KMS-11 (cell line): ENCODE data around the gene TTLL11.

ENCODE experiments used
- H2AFZ ChIP-seq: fragments of 200-600 bp; sonication (generic); 2 replicates; pipeline ENCODE4 v1.6.1; 2016; ENCODE audit warnings: antibody characterized with exemption, mixed run types, low read depth
- H3K27ac ChIP-seq: fragments of 200-600 bp; sonication (generic); 2 replicates; pipeline ENCODE4 v1.6.1; 2016; ENCODE audit warnings: mild to moderate bottlenecking, mixed run types
- H3K27me3 ChIP-seq: fragments of 200-600 bp; sonication (generic); 2 replicates; pipeline ENCODE4 v1.6.1; 2017; ENCODE audit warnings: mild to moderate bottlenecking, low read depth, mixed run types, moderate library complexity; ENCODE audit not compliant: insufficient read depth
- H3K36me3 ChIP-seq: fragments of 200-600 bp; sonication (generic); 2 replicates; pipeline ENCODE4 v1.6.1; 2017; ENCODE audit warnings: mild to moderate bottlenecking, mixed run types; ENCODE audit not compliant: insufficient read depth
- H3K4me1 ChIP-seq: fragments of 200-600 bp; sonication (generic); 2 replicates; pipeline ENCODE4 v1.6.1; 2016; ENCODE audit warnings: mild to moderate bottlenecking, low read depth, mixed run types; ENCODE audit not compliant: poor library complexity, severe bottlenecking
- H3K4me2 ChIP-seq: fragments of 200-600 bp; sonication (generic); 2 replicates; pipeline ENCODE4 v1.7.0; 2016; ENCODE audit warnings: mild to moderate bottlenecking, mixed run types
- H3K4me3 ChIP-seq: fragments of 200-600 bp; sonication (generic); IDR thresholded peaks from 2 replicates; pipeline ENCODE4 v1.6.1; 2017; ENCODE audit warnings: low read depth, low read length, mixed read lengths; ENCODE audit not compliant: insufficient read depth
- H3K79me2 ChIP-seq: fragments of 200-600 bp; sonication (generic); 2 replicates; pipeline ENCODE4 v1.6.1; 2016; ENCODE audit warnings: low read depth, mixed run types; ENCODE audit not compliant: insufficient read depth
- H3K9ac ChIP-seq: fragments of 200-600 bp; sonication (generic); 2 replicates; pipeline ENCODE4 v1.6.1; 2016; ENCODE audit warnings: mild to moderate bottlenecking, mixed run types
- H4K20me1 ChIP-seq: fragments of 200-600 bp; sonication (generic); 2 replicates; pipeline ENCODE4 v1.6.1; 2016; ENCODE audit warnings: mild to moderate bottlenecking, mixed run types; ENCODE audit not compliant: insufficient read depth
- CTCF ChIP-seq: fragments of 200-600 bp; sonication (generic); conservative IDR thresholded peaks from 2 replicates; pipeline ENCODE4 v1.6.1; 2017; ENCODE audit warnings: low read depth, mild to moderate bottlenecking, antibody characterized with exemption, low read length, moderate library complexity, mixed read lengths

TTLL11 gene

GRCh38 chr9:121962421-121962820 is 130.7 kb downstream of the TTLL11 start:
- Histone ChIP-seq H3K4me2 (no peak overlapping the region), H3K9ac (no peak overlapping the region), H3K36me3 (no peaks in the 10 kb centered on the region)

GRCh38 chr9:121960665-121961064 is 132.4 kb downstream of the TTLL11 start:
- no peaks in the 10 kb centered on the region for H3K27me3 ChIP-seq
- H3K79me2 ChIP-seq: no peaks in the 10 kb centered on the region
- H4K20me1 ChIP-seq: no peaks in the 10 kb centered on the region
- no peak overlapping the region for H3K27ac ChIP-seq
- H3K4me3 ChIP-seq: no peak overlapping the region
- H3K4me1 ChIP-seq: no peaks in the 10 kb centered on the region
- no peak overlapping the region for H2AFZ ChIP-seq
- H3K36me3 ChIP-seq: no peaks in the 10 kb centered on the region
- H3K9ac ChIP-seq: no peak overlapping the region
- H3K4me2 ChIP-seq: no peak overlapping the region
- no peak for TF ChIP-seq CTCF

More at GRCh38 chr9:121962421-121962820, 130.7 kb downstream of the TTLL11 start:
- Histone ChIP-seq H3K4me1 (no peaks in the 10 kb centered on the region), H3K27me3 (no peaks in the 10 kb centered on the region), H2AFZ (no peak overlapping the region), H3K27ac (no peak overlapping the region), H4K20me1 (no peaks in the 10 kb centered on the region), H3K4me3 (no peak overlapping the region), H3K79me2 (no peaks in the 10 kb centered on the region)
- TF ChIP-seq CTCF: no peak

- H3K9ac ChIP-seq: no peak overlapping the region
- H3K36me3 ChIP-seq: no peaks in the 10 kb centered on the region
- H3K27ac ChIP-seq: no peak overlapping the region
- no peaks in the 10 kb centered on the region for H3K4me1 ChIP-seq
- H4K20me1 ChIP-seq: no peaks in the 10 kb centered on the region
- no peak overlapping the region for H3K4me2 ChIP-seq
- H3K27me3 ChIP-seq: no peaks in the 10 kb centered on the region
- no peaks in the 10 kb centered on the region for H3K79me2 ChIP-seq
- TF ChIP-seq CTCF: no peak
- no peak overlapping the region for H2AFZ ChIP-seq
- H3K4me3 ChIP-seq: no peak overlapping the region
Measured at GRCh38 chr9:121958530-121958929, 134.6 kb downstream of the TTLL11 start.

- Histone ChIP-seq H3K4me2 (no peak overlapping the region), H3K27ac (no peak overlapping the region)
Measured at GRCh38 chr9:121956808-121957207, 136.3 kb downstream of the TTLL11 start.

More at GRCh38 chr9:121956808-121957207, 136.3 kb downstream of the TTLL11 start:
- Histone ChIP-seq H2AFZ (no peak overlapping the region), H3K27me3 (no peaks in the 10 kb centered on the region), H3K9ac (no peak overlapping the region), H3K36me3 (no peaks in the 10 kb centered on the region), H3K4me3 (no peak overlapping the region), H3K4me1 (no peaks in the 10 kb centered on the region), H4K20me1 (no peaks in the 10 kb centered on the region), H3K79me2 (no peaks in the 10 kb centered on the region)
- no peak for TF ChIP-seq CTCF
